HL-60 (cell line): ENCODE data around the gene LINC01488.

ENCODE experiments used
- DNase-seq, 2 experiments: peaks; one replicate each; pipeline ENCODE4 v3.0.0-alpha.2; 2010 to 2020; ENCODE audit warnings: low read depth in 1 of 2, low spot score in 1 of 2
- H3K27ac ChIP-seq: fragments of 250-450 bp; sonication (Bioruptor Pico); replicated peaks from 2 replicates; pipeline ENCODE4 v1.5.1; 2020; ENCODE audit warnings: mild to moderate bottlenecking, moderate library complexity
- H3K27me3 ChIP-seq: fragments of 250-450 bp; sonication (Bioruptor Pico); 2 replicates; pipeline ENCODE4 v1.5.1; 2021; ENCODE audit warnings: mild to moderate bottlenecking, moderate library complexity; ENCODE audit not compliant: insufficient read depth, poor library complexity, severe bottlenecking
- H3K4me3 ChIP-seq: replicated peaks from 2 replicates; pipeline ENCODE4 v1.5.1; 2011; ENCODE audit warnings: mild to moderate bottlenecking, control low read depth, low read length; ENCODE audit not compliant: insufficient read depth
- GABPA ChIP-seq: IDR thresholded peaks from 2 replicates; pipeline ENCODE4 v1.6.1; 2012; ENCODE audit warnings: low read depth
- POLR2AphosphoS5 ChIP-seq: IDR thresholded peaks from 2 replicates; pipeline ENCODE4 v1.6.1; 2012; ENCODE audit warnings: low read depth
- REST ChIP-seq: IDR thresholded peaks from 2 replicates; pipeline ENCODE4 v1.6.1; 2012; ENCODE audit warnings: low read depth; ENCODE audit not compliant: insufficient replicate concordance
- SPI1 ChIP-seq: IDR thresholded peaks from 2 replicates; pipeline ENCODE4 v1.6.1; 2012; ENCODE audit warnings: low read depth, mild to moderate bottlenecking, borderline replicate concordance
- TF ChIP-seq, protein P1 (sequence below): IDR thresholded peaks from one replicate; pipeline ENCODE4 v1.5.1; 2011; ENCODE audit warnings: low read length, control low read depth, inconsistent platforms; ENCODE audit not compliant: insufficient read depth

LINC01488 gene

DNA sequence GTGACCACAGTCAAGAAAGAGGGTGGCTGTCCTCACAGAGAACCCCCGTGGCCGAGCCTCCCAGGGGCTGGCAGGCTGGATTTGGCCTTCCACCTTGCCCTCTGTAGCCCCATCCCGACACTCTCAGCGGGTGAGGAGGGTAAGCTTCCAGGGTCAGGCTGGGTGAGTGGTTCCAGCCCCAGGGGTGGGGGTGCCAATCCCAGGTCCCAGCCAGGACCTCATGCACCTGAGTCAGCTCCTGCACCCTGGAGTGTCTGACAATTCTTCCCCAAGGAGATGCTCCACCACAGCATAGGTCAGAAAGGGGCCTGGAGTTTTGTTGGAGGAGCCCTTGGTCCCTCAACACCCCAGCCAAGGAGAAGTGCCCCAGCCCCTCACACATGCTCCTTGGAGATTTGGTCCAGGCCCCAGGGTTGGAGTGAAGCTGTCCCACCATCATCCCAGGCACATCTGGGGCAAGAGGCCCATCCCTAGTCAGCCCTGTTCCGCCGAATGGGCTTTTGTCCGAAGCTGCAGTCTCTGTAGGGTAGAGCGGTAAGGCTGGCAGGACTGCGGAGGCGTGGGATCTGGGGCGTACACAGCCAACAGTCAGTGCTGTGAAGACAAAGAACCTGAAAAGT, 8.4 kb downstream of the LINC01488 start:
- Histone ChIP-seq H3K27me3 (peaks cover 3% of the 10 kb centered on the region), H3K4me3 (no peak overlapping the region), H3K27ac (no peak overlapping the region)
- no peak for TF ChIP-seq POLR2AphosphoS5
- TF ChIP-seq GABPA: no peak
- TF ChIP-seq, protein P1, sequence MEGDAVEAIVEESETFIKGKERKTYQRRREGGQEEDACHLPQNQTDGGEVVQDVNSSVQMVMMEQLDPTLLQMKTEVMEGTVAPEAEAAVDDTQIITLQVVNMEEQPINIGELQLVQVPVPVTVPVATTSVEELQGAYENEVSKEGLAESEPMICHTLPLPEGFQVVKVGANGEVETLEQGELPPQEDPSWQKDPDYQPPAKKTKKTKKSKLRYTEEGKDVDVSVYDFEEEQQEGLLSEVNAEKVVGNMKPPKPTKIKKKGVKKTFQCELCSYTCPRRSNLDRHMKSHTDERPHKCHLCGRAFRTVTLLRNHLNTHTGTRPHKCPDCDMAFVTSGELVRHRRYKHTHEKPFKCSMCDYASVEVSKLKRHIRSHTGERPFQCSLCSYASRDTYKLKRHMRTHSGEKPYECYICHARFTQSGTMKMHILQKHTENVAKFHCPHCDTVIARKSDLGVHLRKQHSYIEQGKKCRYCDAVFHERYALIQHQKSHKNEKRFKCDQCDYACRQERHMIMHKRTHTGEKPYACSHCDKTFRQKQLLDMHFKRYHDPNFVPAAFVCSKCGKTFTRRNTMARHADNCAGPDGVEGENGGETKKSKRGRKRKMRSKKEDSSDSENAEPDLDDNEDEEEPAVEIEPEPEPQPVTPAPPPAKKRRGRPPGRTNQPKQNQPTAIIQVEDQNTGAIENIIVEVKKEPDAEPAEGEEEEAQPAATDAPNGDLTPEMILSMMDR: no peak
- TF ChIP-seq REST: no peak
- no peak for TF ChIP-seq SPI1
- DNase-seq: no peak

GRCh38 chr11:69490516-69490915, 9.1 kb downstream of the LINC01488 start:
- no peak overlapping the region for H3K27ac ChIP-seq
- TF ChIP-seq REST (no peak), SPI1 (no peak), GABPA (no peak), POLR2AphosphoS5 (no peak)
- TF ChIP-seq, protein P1: no peak
- H3K4me3 ChIP-seq: no peak overlapping the region
- H3K27me3 ChIP-seq: peaks cover 3% of the 10 kb centered on the region
- no peak for DNase-seq

DNA sequence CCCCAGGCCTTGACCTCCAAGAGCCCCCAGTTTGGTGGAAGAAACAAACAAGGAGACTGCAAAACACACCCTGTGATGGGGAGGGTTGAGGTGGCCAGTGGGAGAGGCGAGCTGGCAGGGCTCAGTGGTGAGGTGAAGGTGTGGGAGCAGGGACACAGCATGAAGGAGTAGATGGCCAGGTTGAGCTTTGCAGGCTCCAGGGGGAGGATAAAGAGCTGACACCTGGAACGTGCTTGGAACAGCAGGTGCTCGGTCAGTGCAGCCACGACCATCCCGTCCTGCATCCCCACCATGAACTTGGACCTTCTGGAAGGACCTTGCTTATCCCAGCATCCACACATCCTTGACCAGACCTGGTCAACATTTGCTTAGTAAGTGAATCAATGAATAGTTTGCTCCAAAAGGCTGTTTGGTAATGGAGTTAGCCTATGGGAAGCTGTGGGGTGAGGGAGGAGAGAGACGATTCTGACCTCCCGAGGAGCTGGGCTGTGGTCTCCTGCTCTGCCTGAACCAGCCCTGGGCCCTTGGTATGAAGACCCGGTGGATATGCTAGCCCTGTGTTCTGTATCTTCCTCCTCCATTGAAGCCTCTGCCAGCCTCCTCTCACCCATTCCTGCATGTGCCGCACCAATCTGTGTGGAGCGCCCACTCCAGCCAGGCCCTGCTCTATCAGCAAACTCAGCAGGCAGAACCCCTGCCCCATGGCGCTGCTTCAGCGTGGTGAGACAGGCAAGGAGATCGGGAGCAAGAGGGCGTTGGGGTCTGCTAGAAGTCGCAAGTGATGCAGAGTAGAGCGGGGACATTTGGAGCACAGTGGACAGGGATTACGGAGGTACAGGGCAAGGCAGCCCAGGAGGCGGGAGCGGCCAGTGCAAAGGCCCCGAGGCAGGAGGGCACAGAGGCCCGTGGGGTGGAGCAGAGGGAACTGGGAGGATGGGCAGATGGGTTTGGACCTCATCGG, 9.9 kb downstream of the LINC01488 start:
- no peak for TF ChIP-seq POLR2AphosphoS5
- TF ChIP-seq GABPA: no peak
- TF ChIP-seq REST: no peak
- no peak for TF ChIP-seq SPI1
- TF ChIP-seq, protein P1: no peak
- DNase-seq: no peak
- Histone ChIP-seq H3K27me3 (peaks cover 3% of the 10 kb centered on the region), H3K4me3 (no peak overlapping the region), H3K27ac (no peak overlapping the region)
